Activated CD4-positive, alpha-beta T cell treated with anti-CD3 and anti-CD28 coated beads, Interleukin-2, Interleukin-6, amounts not matched to agents 100 ng/mL and 50 ng/mL, durations not matched to agents 16 hours and 8 hours (primary cell): ENCODE results near the gene OST4.

Experiments
- DNase-seq: peaks from one replicate; pipeline ENCODE4 v3.0.0-alpha.2; 2020

The OST4 gene

GRCh38 chr2:27050996-27051901 lies 20.2 kb downstream of the OST4 start, which contains the start of gene AGBL5:
Gene AGBL5, plus strand, starts transcription at chr2:27051668. Its CDS starts 1,291 bp downstream, at chr2:27052959.
- DNase-seq: peak; percentile 98

GRCh38 chr2:27050281-27050995 lies 21.0 kb downstream of the OST4 start:
- peak; percentile 92 for DNase-seq

GRCh38 chr2:27049422-27050280 lies 21.8 kb downstream of the OST4 start:
- DNase-seq: peak; percentile 76

GRCh38 chr2:27042985-27043634 lies 28.3 kb downstream of the OST4 start:
- no peak for DNase-seq

- DNase-seq: no peak
Observed at GRCh38 chr2:27042159-27042661, 29.2 kb downstream of the OST4 start.

- DNase-seq: no peak
Observed at GRCh38 chr2:27041752-27042151, 29.7 kb downstream of the OST4 start.

GRCh38 chr2:27040282-27040681 lies 31.2 kb downstream of the OST4 start:
- no peak for DNase-seq

GRCh38 chr2:27039871-27040270 lies 31.6 kb downstream of the OST4 start:
- DNase-seq: no peak

- no peak for DNase-seq
Observed at GRCh38 chr2:27039426-27039825, 32.0 kb downstream of the OST4 start.

GRCh38 chr2:27038631-27039339 lies 32.7 kb downstream of the OST4 start:
- no peak for DNase-seq

GRCh38 chr2:27038012-27038411 lies 33.4 kb downstream of the OST4 start:
- no peak for DNase-seq

- DNase-seq: no peak
Observed at GRCh38 chr2:27033253-27033852, 38.1 kb downstream of the OST4 start.

- peak; percentile 95 for DNase-seq
Observed at GRCh38 chr2:27032495-27033252, 38.8 kb downstream of the OST4 start, which contains the start of gene TMEM214. Gene TMEM214, plus strand, starts transcription at chr2:27032965. Its CDS starts 51 bp downstream, at chr2:27033016.

- no peak for DNase-seq
Observed at GRCh38 chr2:27029051-27029450, 42.4 kb downstream of the OST4 start.

GRCh38 chr2:27027211-27027651 lies 44.2 kb downstream of the OST4 start:
- DNase-seq: no peak

GRCh38 chr2:27025861-27026851 lies 45.3 kb downstream of the OST4 start:
- DNase-seq: no peak

GRCh38 chr2:27025281-27025800 lies 46.1 kb downstream of the OST4 start:
- no peak for DNase-seq

- no peak for DNase-seq
Observed at GRCh38 chr2:27024812-27025211, 46.6 kb downstream of the OST4 start.

GRCh38 chr2:27024188-27024587 lies 47.3 kb downstream of the OST4 start:
- no peak for DNase-seq
